ENCODE results near the gene B2M. TPM values are rescaled to one million over a fixed set of nuclear protein-coding genes. Genes with fewer than 3 reads are reported as not detected.
"Not testable (repeated sequence)": the region's sequence is repeated elsewhere in the genome, so short reads cannot be mapped to it uniquely, and the experiment has no call there.

B2M gene
- total RNA-seq, 1 donor from 2014 or later, result 595 TPM

GRCh38 chr15:44675911-44676310 is 35.4 kb upstream of the B2M start:
- H3K4me3 Mint-ChIP-seq (ENCODE audit: unreplicated experiment), result no peak overlapping the region
- peaks cover 41% of the 10 kb centered on the region for H3K27me3 Mint-ChIP-seq (ENCODE audit: low read depth)
- no peaks in the 10 kb centered on the region for H3K4me1 Mint-ChIP-seq (ENCODE audit: low read depth)
- DNase-seq (ENCODE audit: low spot score), result no peak
- H3K9me3 Mint-ChIP-seq (ENCODE audit: low read depth), result no peaks in the 10 kb centered on the region
- no peak overlapping the region for H3K27ac Mint-ChIP-seq (ENCODE audit: unreplicated experiment)
- H3K36me3 Mint-ChIP-seq (ENCODE audit: low read depth), result no peaks in the 10 kb centered on the region
- no peak for TF ChIP-seq CTCF (IDR thresholded peaks at IDR 0.05)

DNA sequence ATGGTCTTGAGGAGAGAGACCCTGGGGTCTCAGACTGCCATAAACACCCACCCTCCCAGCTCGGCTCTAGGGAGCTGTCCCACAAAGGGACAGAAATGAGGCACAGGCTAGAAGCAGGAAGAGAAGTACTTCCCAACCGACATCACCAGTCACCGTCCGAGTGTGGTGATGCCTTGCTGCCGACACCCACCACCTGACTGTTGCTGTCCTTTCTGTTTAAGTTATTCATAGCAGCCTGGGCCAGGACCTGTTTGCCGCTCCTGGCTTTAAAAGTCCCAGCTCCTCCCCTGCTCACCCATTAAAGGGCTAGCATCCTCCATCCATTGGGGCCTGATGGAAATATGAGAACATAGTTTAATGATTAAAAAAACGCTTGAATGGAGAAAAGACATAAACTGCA is 34.6 kb upstream of the B2M start:
- Mint-ChIP-seq H3K27me3 (ENCODE audit: low read depth) (peaks cover 47% of the 10 kb centered on the region), H3K9me3 (ENCODE audit: low read depth) (no peaks in the 10 kb centered on the region), H3K4me3 (ENCODE audit: unreplicated experiment) (no peak overlapping the region), H3K27ac (ENCODE audit: unreplicated experiment) (no peak overlapping the region), H3K36me3 (ENCODE audit: low read depth) (no peaks in the 10 kb centered on the region), H3K4me1 (ENCODE audit: low read depth) (no peaks in the 10 kb centered on the region)
- TF ChIP-seq CTCF (IDR thresholded peaks at IDR 0.05), result no peak
- DNase-seq (ENCODE audit: low spot score), result no peak

GRCh38 chr15:44682211-44682610 is 29.1 kb upstream of the B2M start:
- H3K27me3 Mint-ChIP-seq (ENCODE audit: low read depth), result peaks cover 36% of the 10 kb centered on the region
- no peaks in the 10 kb centered on the region for H3K9me3 Mint-ChIP-seq (ENCODE audit: low read depth)
- no peak for TF ChIP-seq CTCF (IDR thresholded peaks at IDR 0.05)
- DNase-seq (ENCODE audit: low spot score), result no peak
- H3K4me3 Mint-ChIP-seq (ENCODE audit: unreplicated experiment), result no peak overlapping the region
- H3K4me1 Mint-ChIP-seq (ENCODE audit: low read depth), result peaks cover 11% of the 10 kb centered on the region
- H3K36me3 Mint-ChIP-seq (ENCODE audit: low read depth), result peaks cover 2% of the 10 kb centered on the region
- no peak overlapping the region for H3K27ac Mint-ChIP-seq (ENCODE audit: unreplicated experiment)

DNA sequence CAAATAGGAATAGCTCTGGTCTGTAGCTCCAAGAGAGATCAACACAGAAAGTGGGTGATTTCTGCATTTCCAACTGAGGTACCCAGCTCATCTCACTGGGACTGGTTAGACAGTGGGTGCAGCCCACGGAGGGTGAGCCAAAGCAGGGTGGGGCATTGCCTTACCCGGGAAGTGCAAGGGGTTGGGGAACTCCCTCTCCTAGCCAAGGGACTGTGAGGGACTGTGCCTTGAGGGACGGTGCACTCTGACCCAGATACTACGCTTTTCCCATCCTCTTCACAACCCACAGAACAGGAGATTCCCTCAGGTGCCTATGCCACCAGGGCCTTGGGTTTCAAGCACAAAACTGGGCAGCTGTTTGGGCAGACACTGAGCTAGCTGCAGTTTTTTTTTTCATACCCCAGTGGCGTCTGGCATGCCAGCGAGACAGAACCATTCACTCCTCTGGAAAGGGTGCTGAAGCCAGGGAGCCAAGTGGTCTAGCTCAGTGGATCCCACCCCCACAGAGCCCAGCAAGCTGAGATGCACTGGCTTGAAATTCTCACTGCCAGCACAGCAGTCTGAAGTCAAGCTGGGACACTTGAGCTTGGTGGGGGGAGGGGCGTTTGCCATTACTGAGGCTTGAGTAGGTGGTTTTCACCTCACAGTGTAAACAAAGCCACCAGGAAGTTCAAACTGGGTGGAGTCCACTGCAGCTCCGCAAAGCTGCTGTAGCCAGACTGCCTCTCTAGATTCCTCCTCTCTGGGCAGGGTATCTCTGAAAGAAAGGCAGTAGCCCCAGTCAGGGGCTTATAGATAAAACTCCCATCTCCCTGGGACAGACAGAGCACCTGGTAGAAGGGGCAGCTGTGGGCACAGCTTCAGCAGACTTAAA is 28.3 kb upstream of the B2M start:
- Mint-ChIP-seq H3K27me3 (ENCODE audit: low read depth) (peaks cover 38% of the 10 kb centered on the region), H3K4me1 (ENCODE audit: low read depth) (peaks cover 11% of the 10 kb centered on the region)
- H3K27ac Mint-ChIP-seq (ENCODE audit: unreplicated experiment); DNase-seq (ENCODE audit: low spot score); H3K36me3 Mint-ChIP-seq (ENCODE audit: low read depth); H3K4me3 Mint-ChIP-seq (ENCODE audit: unreplicated experiment); H3K9me3 Mint-ChIP-seq (ENCODE audit: low read depth): not testable (repeated sequence)

DNA sequence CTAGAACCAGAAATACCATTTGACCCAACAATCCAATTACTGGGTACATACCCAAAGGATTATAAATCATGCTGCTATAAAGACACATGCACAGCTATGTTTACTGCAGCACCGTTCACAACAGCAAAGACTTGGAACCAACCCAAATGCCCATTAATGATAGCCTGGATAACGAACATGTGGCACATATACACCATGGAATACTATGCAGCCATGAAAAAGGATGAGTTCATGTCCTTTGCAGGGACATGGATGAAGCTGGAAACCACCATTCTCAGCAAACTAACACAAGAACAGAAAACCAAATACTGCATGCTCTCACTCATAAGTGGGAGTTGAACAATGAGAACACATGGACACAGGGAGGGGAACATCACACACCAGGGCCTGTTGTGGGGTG is 22.0 kb upstream of the B2M start:
- H3K36me3 Mint-ChIP-seq (ENCODE audit: low read depth); H3K9me3 Mint-ChIP-seq (ENCODE audit: low read depth): not testable (repeated sequence)

GRCh38 chr15:44690245-44690644 is 21.1 kb upstream of the B2M start:
- not testable (repeated sequence) for DNase-seq (ENCODE audit: low spot score); H3K27ac Mint-ChIP-seq (ENCODE audit: unreplicated experiment); H3K4me1 Mint-ChIP-seq (ENCODE audit: low read depth); H3K4me3 Mint-ChIP-seq (ENCODE audit: unreplicated experiment); H3K9me3 Mint-ChIP-seq (ENCODE audit: low read depth); H3K36me3 Mint-ChIP-seq (ENCODE audit: low read depth)
- peaks cover 24% of the 10 kb centered on the region for H3K27me3 Mint-ChIP-seq (ENCODE audit: low read depth)

More for the DNA sequence above, 22.0 kb upstream of the B2M start:
- DNase-seq (ENCODE audit: low spot score); H3K27ac Mint-ChIP-seq (ENCODE audit: unreplicated experiment); H3K4me1 Mint-ChIP-seq (ENCODE audit: low read depth); H3K4me3 Mint-ChIP-seq (ENCODE audit: unreplicated experiment): not testable (repeated sequence)
- H3K27me3 Mint-ChIP-seq (ENCODE audit: low read depth), result peaks cover 20% of the 10 kb centered on the region

DNA sequence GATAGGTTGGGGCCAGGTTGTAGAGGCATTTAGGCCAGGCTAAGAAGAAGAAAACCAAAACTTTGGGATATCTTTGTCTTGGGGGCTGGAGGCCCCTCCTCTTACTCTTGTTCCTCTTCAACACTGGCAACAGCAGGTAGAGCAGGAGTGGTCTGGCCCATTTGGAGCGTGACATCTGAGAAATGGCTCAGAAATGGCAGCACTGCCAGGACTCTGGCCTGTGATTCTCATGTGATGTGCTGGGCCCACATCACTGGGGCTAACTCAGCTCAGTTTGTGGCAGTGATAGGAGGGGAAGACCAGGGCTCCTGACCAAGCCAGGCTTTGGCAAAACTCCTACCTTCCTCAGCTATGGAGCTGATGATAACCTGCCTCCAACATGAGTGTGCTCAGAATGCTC is 18.7 kb upstream of the B2M start:
- Mint-ChIP-seq H3K4me1 (ENCODE audit: low read depth) (no peaks in the 10 kb centered on the region), H3K27me3 (ENCODE audit: low read depth) (peaks cover 22% of the 10 kb centered on the region), H3K9me3 (ENCODE audit: low read depth) (peaks cover 7% of the 10 kb centered on the region), H3K27ac (ENCODE audit: unreplicated experiment) (no peak overlapping the region), H3K36me3 (ENCODE audit: low read depth) (peaks cover 3% of the 10 kb centered on the region), H3K4me3 (ENCODE audit: unreplicated experiment) (no peak overlapping the region)
- TF ChIP-seq CTCF (IDR thresholded peaks at IDR 0.05), result no peak
- DNase-seq (ENCODE audit: low spot score), result no peak
